CD4-positive, alpha-beta memory T cell (primary cell): ENCODE measurements around the gene PRPF6. TPM values are rescaled to one million over a fixed set of nuclear protein-coding genes. Genes with fewer than 3 reads are reported as not detected.

Source experiments
- CTCF ChIA-PET: fragments of 350-600 bp; sonication (Branson Sonifier 250); formaldehyde crosslinking; loops from one replicate; lab custom pipeline; 2021; ENCODE audit warnings: inconsistent platforms; ENCODE audit not compliant: partially characterized antibody; lab: Charles Lee
- POLR2A ChIA-PET: fragments of 350-600 bp; sonication (Branson Sonifier 250); formaldehyde crosslinking; loops from one replicate; lab custom pipeline; 2021; ENCODE audit not compliant: partially characterized antibody; lab: Charles Lee
- DNase-seq, 5 donors: peaks; one replicate each; pipeline versions ENCODE4 v3.0.0 to v3.0.0-alpha.2; 2020 to 2022; ENCODE audit warnings: mixed read lengths in 1 of 5
- H3K27ac ChIP-seq: one replicate; pipeline ENCODE4 v1.7.0; 2013; ENCODE audit warnings: low read depth, low read length
- H3K27me3 ChIP-seq: 2 replicates; pipeline ENCODE4 v1.7.0; 2013; ENCODE audit warnings: mild to moderate bottlenecking, low read length, moderate library complexity; ENCODE audit not compliant: insufficient read depth
- H3K36me3 ChIP-seq: 2 replicates; pipeline ENCODE4 v1.7.0; 2013; ENCODE audit warnings: mild to moderate bottlenecking, low read length, moderate library complexity; ENCODE audit not compliant: insufficient read depth
- H3K4me1 ChIP-seq: 2 replicates; pipeline ENCODE4 v1.7.0; 2013; ENCODE audit warnings: mild to moderate bottlenecking, low read length, moderate library complexity; ENCODE audit not compliant: insufficient read depth
- H3K4me3 ChIP-seq, 2 donors: one replicate each; pipeline ENCODE4 v1.7.0; 2013; ENCODE audit warnings: low read length in 2 of 2, mild to moderate bottlenecking in 1 of 2
- H3K9me3 ChIP-seq, 2 donors: one replicate each; pipeline ENCODE4 v1.7.0; 2013; ENCODE audit warnings: low read length in 2 of 2, control low read depth in 1 of 2; ENCODE audit not compliant: control insufficient read depth in 1 of 2
- H3K27ac Mint-ChIP-seq, 7 donors: one replicate each; pipeline ENCODE4 v1.8.0; 2020 to 2021; ENCODE audit warnings: mixed read lengths in 7 of 7, mild to moderate bottlenecking in 6 of 7, inconsistent platforms in 3 of 7, moderate library complexity in 3 of 7
- H3K27me3 Mint-ChIP-seq, 2 donors: one replicate each; pipeline ENCODE4 v1.8.0; 2020 to 2021; ENCODE audit warnings: mixed read lengths in 2 of 2
- H3K36me3 Mint-ChIP-seq, 2 donors: one replicate each; pipeline ENCODE4 v1.8.0; 2020 to 2021; ENCODE audit warnings: mixed read lengths in 2 of 2, inconsistent platforms in 1 of 2, mild to moderate bottlenecking in 1 of 2
- H3K4me1 Mint-ChIP-seq, 4 donors: one replicate each; pipeline ENCODE4 v1.8.0; 2020 to 2021; ENCODE audit warnings: mixed read lengths in 4 of 4, mild to moderate bottlenecking in 1 of 4
- H3K4me3 Mint-ChIP-seq, 8 donors: one replicate each; pipeline ENCODE4 v1.8.0; 2020 to 2021; ENCODE audit warnings: mixed read lengths in 8 of 8, mild to moderate bottlenecking in 7 of 8, moderate library complexity in 6 of 8, inconsistent platforms in 3 of 8
- H3K9me3 Mint-ChIP-seq, 8 donors: one replicate each; pipeline ENCODE4 v1.8.0; 2020 to 2021; ENCODE audit warnings: mixed read lengths in 8 of 8, mild to moderate bottlenecking in 5 of 8, inconsistent platforms in 3 of 8, moderate library complexity in 1 of 8
- intact Hi-C: fragments of 100-400 bp; cut with micrococcal nuclease; formaldehyde crosslinking; loops from one replicate; pipeline ENCODE4 v1.15.1; 2023
- polyA plus RNA-seq, 2 donors: library from polyadenylated mRNA; unstranded; fragments of 300-500 nt; fragmentation: Illumina TruSeq; gene quantifications; one replicate each; pipeline ENCODE4 v1.2.3, GENCODE V29; 2021
- total RNA-seq, 2 experiments: library from RNA; stranded (reverse); gene quantifications; one replicate each; pipeline ENCODE4 v1.2.3, GENCODE V29; 2021

PRPF6 gene
- total and polyA plus RNA-seq, 4 experiments from 2014 or later, result 63.8 to 101 (median 87.5) TPM

- H3K36me3 Mint-ChIP-seq, result peaks cover 68 to 74% of the 10 kb centered on the region in 2 donors
- no peak for DNase-seq
- ChIA-PET POLR2A (interaction anchor here (1.3 kb wide), 1 partner anchor 10 kb away, joined by 6 read pairs; no protein-coding TSS in a partner anchor), CTCF (interaction anchor here (0.8 to 1.6 kb wide), 2 partner anchors 9 to 15 kb away, joined by 3 to 4 read pairs; no protein-coding TSS in a partner anchor)
- Histone ChIP-seq H3K27me3 (no peaks in the 10 kb centered on the region), H3K27ac (no peak overlapping the region), H3K9me3 (no peaks in the 10 kb centered on the region), H3K4me3 (no peak overlapping the region), H3K4me1 (no peaks in the 10 kb centered on the region), H3K36me3 (peaks cover 84% of the 10 kb centered on the region)
- no peak overlapping the region for H3K27ac Mint-ChIP-seq
- intact Hi-C loops, result no loop called here
- H3K9me3 Mint-ChIP-seq, result peaks cover 0 to 2% (median 0%) of the 10 kb centered on the region in 8 donors
- peaks cover 0 to 8% (median 0%) of the 10 kb centered on the region in 4 donors for H3K4me1 Mint-ChIP-seq
- H3K4me3 Mint-ChIP-seq, result no peak overlapping the region
- H3K27me3 Mint-ChIP-seq, result no peaks in the 10 kb centered on the region
Measured at GRCh38 chr20:64023361-64024140, 42.6 kb downstream of the PRPF6 start.

- H3K27me3 Mint-ChIP-seq, result no peaks in the 10 kb centered on the region
- CTCF ChIA-PET, result interaction anchor here (0.7 to 1.6 kb wide), 2 partner anchors 14 to 15 kb away, joined by 3 to 4 read pairs; no protein-coding TSS in a partner anchor
- Histone ChIP-seq H3K4me1 (no peaks in the 10 kb centered on the region), H3K4me3 (no peak overlapping the region), H3K36me3 (peaks cover 80% of the 10 kb centered on the region), H3K27ac (no peak overlapping the region), H3K9me3 (no peaks in the 10 kb centered on the region), H3K27me3 (no peaks in the 10 kb centered on the region)
- H3K4me3 Mint-ChIP-seq, result no peak overlapping the region
- POLR2A ChIA-PET, result interaction anchor here (1.3 kb wide), 1 partner anchor 9 kb away, joined by 6 read pairs; no protein-coding TSS in a partner anchor
- peaks cover 0 to 2% (median 0%) of the 10 kb centered on the region in 8 donors for H3K9me3 Mint-ChIP-seq
- H3K27ac Mint-ChIP-seq, result no peak overlapping the region
- peaks cover 71 to 72% of the 10 kb centered on the region in 2 donors for H3K36me3 Mint-ChIP-seq
- intact Hi-C loops, result no loop called here
- H3K4me1 Mint-ChIP-seq, result peaks cover 0 to 5% (median 0%) of the 10 kb centered on the region in 4 donors
- DNase-seq, result no peak
Measured at GRCh38 chr20:64024141-64024990, 43.4 kb downstream of the PRPF6 start.

GRCh38 chr20:64025101-64025825, 44.3 kb downstream of the PRPF6 start:
- CTCF ChIA-PET, result interaction anchor here (0.7 kb wide), 1 partner anchor 14 kb away, joined by 3 read pairs; no protein-coding TSS in a partner anchor
- Mint-ChIP-seq H3K36me3 (peaks cover 71 to 74% of the 10 kb centered on the region in 2 donors), H3K9me3 (peaks cover 0 to 2% (median 0%) of the 10 kb centered on the region in 8 donors), H3K4me1 (peaks cover 0 to 4% (median 0%) of the 10 kb centered on the region in 4 donors), H3K27me3 (no peaks in the 10 kb centered on the region), H3K27ac (peak overlapping the region in 1 of 7 donors; percentile 7), H3K4me3 (no peak overlapping the region)
- POLR2A ChIA-PET, result no interaction called here
- intact Hi-C loops, result no loop called here
- DNase-seq, result no peak
- Histone ChIP-seq H3K9me3 (no peaks in the 10 kb centered on the region), H3K4me3 (no peak overlapping the region), H3K27ac (no peak overlapping the region), H3K4me1 (no peaks in the 10 kb centered on the region), H3K27me3 (no peaks in the 10 kb centered on the region), H3K36me3 (peaks cover 83% of the 10 kb centered on the region)

GRCh38 chr20:64025826-64026412, 45.0 kb downstream of the PRPF6 start:
- ChIA-PET POLR2A (interaction anchor here (1.1 to 3.0 kb wide), 2 partner anchors 13 to 41 kb away, joined by 3 to 11 read pairs; no protein-coding TSS in a partner anchor), CTCF (interaction anchor here (1.0 to 2.1 kb wide), 2 partner anchors 13 to 46 kb away, joined by 4 to 11 read pairs; partner anchors contain the start of gene PRPF6)
- intact Hi-C loops, result no loop called here
- H3K9me3 ChIP-seq, result no peaks in the 10 kb centered on the region
- Mint-ChIP-seq H3K4me3 (no peak overlapping the region), H3K36me3 (peaks cover 76 to 81% of the 10 kb centered on the region in 2 donors), H3K27ac (peak overlapping the region in 1 of 7 donors; percentile 7), H3K27me3 (no peaks in the 10 kb centered on the region), H3K9me3 (peaks cover 0 to 2% (median 0%) of the 10 kb centered on the region in 8 donors), H3K4me1 (peaks cover 0 to 4% (median 0%) of the 10 kb centered on the region in 4 donors)
- no peak for DNase-seq
- H3K36me3 ChIP-seq, result peaks cover 87% of the 10 kb centered on the region
- H3K27ac ChIP-seq, result no peak overlapping the region
- H3K4me1 ChIP-seq, result no peaks in the 10 kb centered on the region
- no peak overlapping the region for H3K4me3 ChIP-seq
- no peaks in the 10 kb centered on the region for H3K27me3 ChIP-seq

- Histone ChIP-seq H3K4me1 (no peaks in the 10 kb centered on the region), H3K9me3 (no peaks in the 10 kb centered on the region), H3K27ac (no peak overlapping the region), H3K27me3 (no peaks in the 10 kb centered on the region), H3K36me3 (peaks cover 83% of the 10 kb centered on the region), H3K4me3 (no peak overlapping the region)
- intact Hi-C loops, result no loop called here
- Mint-ChIP-seq H3K4me3 (no peak overlapping the region), H3K36me3 (peaks cover 73 to 77% of the 10 kb centered on the region in 2 donors), H3K4me1 (no peaks in the 10 kb centered on the region), H3K27me3 (no peaks in the 10 kb centered on the region), H3K27ac (peak overlapping the region in 2 of 7 donors; percentile 5 to 35), H3K9me3 (peaks cover 0 to 2% (median 0%) of the 10 kb centered on the region in 8 donors)
- ChIA-PET POLR2A (interaction anchor here (1.2 to 3.0 kb wide), 3 partner anchors 10 to 47 kb away, joined by 3 to 11 read pairs (median 4); partner anchors contain the start of gene PRPF6), CTCF (interaction anchor here (2.1 kb wide), 1 partner anchor 10 kb away, joined by 11 read pairs; no protein-coding TSS in a partner anchor)
- no peak for DNase-seq
Measured at GRCh38 chr20:64027981-64028685, 47.2 kb downstream of the PRPF6 start.
